ENCODE measurements around the gene CSF1R.
"Not testable (repeated sequence)": the region's sequence is repeated elsewhere in the genome, so short reads cannot be mapped to it uniquely, and the experiment has no call there.

Gene CSF1R

GRCh38 chr5:150103678-150104549 is 17.6 kb upstream of the CSF1R start:
- no peak for FAIRE-seq

GRCh38 chr5:150101023-150101422 is 14.7 kb upstream of the CSF1R start:
- no peak for FAIRE-seq

- no peak for FAIRE-seq
Observed at GRCh38 chr5:150097152-150097551, 10.8 kb upstream of the CSF1R start.

- no peak for FAIRE-seq
Observed at GRCh38 chr5:150092159-150092787, 5.9 kb upstream of the CSF1R start.

GRCh38 chr5:150085191-150085912 is 1.0 kb downstream of the CSF1R start:
- no peak for FAIRE-seq

GRCh38 chr5:150084754-150085153 is 1.6 kb downstream of the CSF1R start:
- FAIRE-seq: not testable (repeated sequence)

- no peak for FAIRE-seq
Observed at GRCh38 chr5:150082889-150083288, 3.5 kb downstream of the CSF1R start.

- no peak for FAIRE-seq
Observed at GRCh38 chr5:150082374-150082773, 4.0 kb downstream of the CSF1R start.

- FAIRE-seq: no peak
Observed at GRCh38 chr5:150081541-150082283, 4.6 kb downstream of the CSF1R start.

- no peak for FAIRE-seq
Observed at GRCh38 chr5:150080696-150081435, 5.5 kb downstream of the CSF1R start.

- no peak for FAIRE-seq
Observed at GRCh38 chr5:150079909-150080461, 6.4 kb downstream of the CSF1R start.

- no peak for FAIRE-seq
Observed at GRCh38 chr5:150078802-150079689, 7.3 kb downstream of the CSF1R start.

- no peak for FAIRE-seq
Observed at GRCh38 chr5:150077996-150078801, 8.2 kb downstream of the CSF1R start.

- FAIRE-seq: no peak
Observed at GRCh38 chr5:150077060-150077459, 9.3 kb downstream of the CSF1R start.

- no peak for FAIRE-seq
Observed at GRCh38 chr5:150075806-150076205, 10.5 kb downstream of the CSF1R start.

GRCh38 chr5:150075233-150075632 is 11.1 kb downstream of the CSF1R start:
- no peak for FAIRE-seq

- FAIRE-seq: no peak
Observed at GRCh38 chr5:150073677-150074076, 12.7 kb downstream of the CSF1R start.

- FAIRE-seq: no peak
Observed at GRCh38 chr5:150073086-150073625, 13.2 kb downstream of the CSF1R start.

GRCh38 chr5:150070821-150071220 is 15.5 kb downstream of the CSF1R start:
- FAIRE-seq: no peak
